Measurements from ENCODE around the gene UPF1.

DNA sequence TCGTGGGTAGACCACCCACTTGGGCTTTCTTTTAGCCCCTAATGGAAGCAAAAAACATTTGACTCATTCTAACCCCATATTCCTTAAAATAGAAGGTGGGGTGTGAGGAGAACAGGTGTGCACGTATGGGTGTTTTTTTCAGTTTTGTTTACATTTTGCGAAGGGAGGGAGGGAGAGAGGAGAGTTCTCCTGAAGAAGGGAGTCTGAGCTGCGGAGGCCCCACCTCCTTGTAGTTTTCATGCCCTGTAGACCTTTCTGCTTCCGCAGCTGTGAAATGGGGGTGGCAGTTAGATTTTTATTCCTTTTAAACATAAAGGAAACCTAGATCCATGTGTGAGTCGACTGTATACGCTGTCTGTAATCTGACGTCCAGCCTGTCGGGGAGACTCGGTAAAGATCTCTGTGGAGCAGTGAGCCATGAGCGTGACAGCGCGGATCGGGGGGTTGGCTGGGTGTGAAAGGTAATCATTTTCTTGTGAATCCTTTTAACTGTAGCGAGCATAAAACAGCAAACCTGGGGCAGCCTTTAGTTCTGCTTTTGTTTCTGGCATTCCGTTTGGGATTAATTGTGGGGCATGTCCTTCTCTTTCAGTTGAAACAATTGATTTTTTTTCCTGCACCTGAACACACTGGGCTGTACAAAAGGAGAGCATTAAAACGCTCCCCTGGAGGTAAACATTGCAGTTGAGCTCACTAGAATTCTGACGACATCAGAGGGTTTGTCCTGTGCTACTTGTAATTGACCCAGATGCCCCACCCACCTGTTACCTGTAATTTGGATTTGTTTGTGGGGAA lies 2.3 kb downstream of the UPF1 start:
- TF ChIP-seq GATA2 (IDR thresholded peaks at IDR 0.05; ENCODE audit: low read depth, low read length) = no peak
- no peak for TF ChIP-seq GATA3 (IDR thresholded peaks at IDR 0.05; ENCODE audit: low read depth, low read length)
